ENCODE data around the gene MAP1LC3B2. TPM values are rescaled to one million over a fixed set of nuclear protein-coding genes. Genes with fewer than 3 reads are reported as not detected.

Gene MAP1LC3B2
- polyA plus RNA-seq, 1 of the 3 experiments (the other 2 are of a cell fraction): 0.76 TPM

- no peaks in the 10 kb centered on the region for H4K20me1 ChIP-seq (ENCODE audit: insufficient read depth)
- peak; percentile 60 for DNase-seq
- H3K9me3 ChIP-seq: no peaks in the 10 kb centered on the region
- WGBS (ENCODE audit: low lambda C conversion rate): 64% methylated on average over 15 of the region's 15 CpGs
- H3K9ac ChIP-seq: no peak overlapping the region
- no peak overlapping the region for H2AFZ ChIP-seq (ENCODE audit: low read depth)
- H3K79me2 ChIP-seq (ENCODE audit: insufficient read depth): no peaks in the 10 kb centered on the region
- no peaks in the 10 kb centered on the region for H3K9me2 ChIP-seq
- no peaks in the 10 kb centered on the region for H3K27me3 ChIP-seq (ENCODE audit: insufficient read depth)
- TF ChIP-seq NFIC (IDR thresholded peaks at IDR 0.05; ENCODE audit: borderline replicate concordance) (no peak), FOXJ3 (CRISPR knock-in tag; IDR thresholded peaks at IDR 0.05) (no peak), ELF1 (IDR thresholded peaks at IDR 0.05) (no peak), SIN3A (IDR thresholded peaks at IDR 0.05; ENCODE audit: borderline replicate concordance, low read depth, low read length) (no peak), USF2 (IDR thresholded peaks at IDR 0.05; ENCODE audit: borderline replicate concordance, low read depth, low read length) (no peak)
- peaks cover 8 to 9% of the 10 kb centered on the region in 2 experiments; a peak in 2 of 4 replicates for H3K4me1 ChIP-seq (ENCODE audit: control insufficient read depth in 1 of 2, insufficient read depth in 2 of 2, low read depth in 1 of 2, low read length in 1 of 2)
- no peak overlapping the region for H3K27ac ChIP-seq (ENCODE audit: low read depth in 2 of 2, low read length in 1 of 2)
- no peak overlapping the region for H3K4me3 ChIP-seq (ENCODE audit: low read depth in 2 of 2, low read length in 1 of 2)
- H3K36me3 ChIP-seq (replicated peaks in 1 of 2; ENCODE audit: control insufficient read depth in 1 of 2, insufficient read depth in 2 of 2, low read length in 1 of 2): no peaks in the 10 kb centered on the region
- ChIA-PET POLR2A (no interaction called here), CTCF (interaction anchor here (0.6 to 0.8 kb wide), 3 partner anchors 8 to 606 kb away, joined by 3 read pairs; no protein-coding TSS in a partner anchor)
- no peak overlapping the region for H3K4me2 ChIP-seq
- no peaks in the 10 kb centered on the region for H3F3A ChIP-seq (replicated peaks; ENCODE audit: insufficient read depth)
Observed at GRCh38 chr12:116603546-116604177, 44.5 kb downstream of the MAP1LC3B2 start.

GRCh38 chr12:116604178-116604895 lies 45.2 kb downstream of the MAP1LC3B2 start:
- no peaks in the 10 kb centered on the region for H4K20me1 ChIP-seq (ENCODE audit: insufficient read depth)
- H3K36me3 ChIP-seq (replicated peaks in 1 of 2; ENCODE audit: control insufficient read depth in 1 of 2, insufficient read depth in 2 of 2, low read length in 1 of 2): no peaks in the 10 kb centered on the region
- H3K27ac ChIP-seq (ENCODE audit: low read depth in 2 of 2, low read length in 1 of 2): no peak overlapping the region
- H3K4me3 ChIP-seq (ENCODE audit: low read depth in 2 of 2, low read length in 1 of 2): no peak overlapping the region
- no peaks in the 10 kb centered on the region for H3K9me2 ChIP-seq
- WGBS (ENCODE audit: low lambda C conversion rate): 79% methylated on average over 13 of the region's 13 CpGs
- no peak overlapping the region for H2AFZ ChIP-seq (ENCODE audit: low read depth)
- no peak overlapping the region for H3K9ac ChIP-seq
- H3K79me2 ChIP-seq (ENCODE audit: insufficient read depth): no peaks in the 10 kb centered on the region
- TF ChIP-seq NFIC (IDR thresholded peaks at IDR 0.05; ENCODE audit: borderline replicate concordance) (no peak), JUND (IDR thresholded peaks at IDR 0.05) (no peak), FOXM1 (IDR thresholded peaks at IDR 0.05; ENCODE audit: low read depth) (no peak), YY1 (IDR thresholded peaks at IDR 0.05; ENCODE audit: low read depth) (no peak), USF2 (IDR thresholded peaks at IDR 0.05; ENCODE audit: borderline replicate concordance, low read depth, low read length) (no peak), RFX5 (IDR thresholded peaks at IDR 0.05; ENCODE audit: low read length) (no peak), FOXJ3 (CRISPR knock-in tag; IDR thresholded peaks at IDR 0.05) (no peak), MAX (IDR thresholded peaks at IDR 0.05; ENCODE audit: low read depth) (no peak), NRF1 (IDR thresholded peaks at IDR 0.05; ENCODE audit: low read depth, low read length) (no peak), GATA2 (CRISPR knock-in tag; IDR thresholded peaks at IDR 0.05) (no peak), REST (IDR thresholded peaks at IDR 0.05; ENCODE audit: low read depth, low read length) (no peak), GABPA (IDR thresholded peaks at IDR 0.05; ENCODE audit: low read depth) (no peak)
- peaks cover 7 to 8% of the 10 kb centered on the region in 2 experiments; a peak in 2 of 4 replicates for H3K4me1 ChIP-seq (ENCODE audit: control insufficient read depth in 1 of 2, insufficient read depth in 2 of 2, low read depth in 1 of 2, low read length in 1 of 2)
- CTCF ChIA-PET: no interaction called here
- POLR2A ChIA-PET: no interaction called here
- no peaks in the 10 kb centered on the region for H3K27me3 ChIP-seq (ENCODE audit: insufficient read depth)
- no peak overlapping the region for H3K4me2 ChIP-seq
- no peaks in the 10 kb centered on the region for H3K9me3 ChIP-seq
- no peak for DNase-seq
- no peaks in the 10 kb centered on the region for H3F3A ChIP-seq (replicated peaks; ENCODE audit: insufficient read depth)

All from SK-N-SH (cell line).